ENCODE results near the gene C6orf132.

The C6orf132 gene

GRCh38 chr6:42138190-42138589 is 4.2 kb downstream of the C6orf132 start:
- TF ChIP-seq JUND (IDR thresholded peaks at IDR 0.05; ENCODE audit: low read depth): no peak
- no peak for DNase-seq (ENCODE audit: low read depth in 1 of 2, low spot score in 1 of 2)
- in situ Hi-C loops (cut with HindIII; ENCODE audit: low pct_unique_long_range_greater_than_20kb, low sequenced_read_pairs): no loop called here

GRCh38 chr6:42137194-42137753 is 5.1 kb downstream of the C6orf132 start:
- in situ Hi-C loops (cut with HindIII; ENCODE audit: low pct_unique_long_range_greater_than_20kb, low sequenced_read_pairs): no loop called here
- TF ChIP-seq JUND (IDR thresholded peaks at IDR 0.05; ENCODE audit: low read depth): no peak
- peak; percentile 64 to 87 for DNase-seq (ENCODE audit: low read depth in 1 of 2, low spot score in 1 of 2)

- TF ChIP-seq JUND (IDR thresholded peaks at IDR 0.05; ENCODE audit: low read depth): no peak
- no peak for DNase-seq (ENCODE audit: low read depth in 1 of 2, low spot score in 1 of 2)
- in situ Hi-C loops (cut with HindIII; ENCODE audit: low pct_unique_long_range_greater_than_20kb, low sequenced_read_pairs): no loop called here
Measured at GRCh38 chr6:42136508-42137193, 5.8 kb downstream of the C6orf132 start.

GRCh38 chr6:42135722-42136121 is 6.7 kb downstream of the C6orf132 start:
- no peak for DNase-seq (ENCODE audit: low read depth in 1 of 2, low spot score in 1 of 2)
- in situ Hi-C loops (cut with HindIII; ENCODE audit: low pct_unique_long_range_greater_than_20kb, low sequenced_read_pairs): no loop called here
- TF ChIP-seq JUND (IDR thresholded peaks at IDR 0.05; ENCODE audit: low read depth): no peak

GRCh38 chr6:42135161-42135560 is 7.3 kb downstream of the C6orf132 start:
- no peak for DNase-seq (ENCODE audit: low read depth in 1 of 2, low spot score in 1 of 2)
- in situ Hi-C loops (cut with HindIII; ENCODE audit: low pct_unique_long_range_greater_than_20kb, low sequenced_read_pairs): no loop called here
- TF ChIP-seq JUND (IDR thresholded peaks at IDR 0.05; ENCODE audit: low read depth): no peak

GRCh38 chr6:42133926-42134325 is 8.5 kb downstream of the C6orf132 start:
- DNase-seq (ENCODE audit: low read depth in 1 of 2, low spot score in 1 of 2): no peak
- in situ Hi-C loops (cut with HindIII; ENCODE audit: low pct_unique_long_range_greater_than_20kb, low sequenced_read_pairs): no loop called here
- no peak for TF ChIP-seq JUND (IDR thresholded peaks at IDR 0.05; ENCODE audit: low read depth)

GRCh38 chr6:42131531-42131930 is 10.9 kb downstream of the C6orf132 start:
- no peak for TF ChIP-seq JUND (IDR thresholded peaks at IDR 0.05; ENCODE audit: low read depth)
- DNase-seq (ENCODE audit: low read depth in 1 of 2, low spot score in 1 of 2): no peak
- in situ Hi-C loops (cut with HindIII; ENCODE audit: low pct_unique_long_range_greater_than_20kb, low sequenced_read_pairs): no loop called here

- in situ Hi-C loops (cut with HindIII; ENCODE audit: low pct_unique_long_range_greater_than_20kb, low sequenced_read_pairs): no loop called here
- no peak for DNase-seq (ENCODE audit: low read depth in 1 of 2, low spot score in 1 of 2)
- TF ChIP-seq JUND (IDR thresholded peaks at IDR 0.05; ENCODE audit: low read depth): no peak
Measured at GRCh38 chr6:42129360-42129676, 13.1 kb downstream of the C6orf132 start.

GRCh38 chr6:42128460-42129359 is 13.7 kb downstream of the C6orf132 start:
- in situ Hi-C loops (cut with HindIII; ENCODE audit: low pct_unique_long_range_greater_than_20kb, low sequenced_read_pairs): no loop called here
- peak in 1 of 2 experiments; percentile 87 for DNase-seq (ENCODE audit: low read depth in 1 of 2, low spot score in 1 of 2)
- TF ChIP-seq JUND (IDR thresholded peaks at IDR 0.05; ENCODE audit: low read depth): no peak

- in situ Hi-C loops (cut with HindIII; ENCODE audit: low pct_unique_long_range_greater_than_20kb, low sequenced_read_pairs): no loop called here
- DNase-seq (ENCODE audit: low read depth in 1 of 2, low spot score in 1 of 2): no peak
- no peak for TF ChIP-seq JUND (IDR thresholded peaks at IDR 0.05; ENCODE audit: low read depth)
Measured at GRCh38 chr6:42125663-42126062, 16.8 kb downstream of the C6orf132 start.

GRCh38 chr6:42125231-42125630 is 17.2 kb downstream of the C6orf132 start:
- no peak for DNase-seq (ENCODE audit: low read depth in 1 of 2, low spot score in 1 of 2)
- no peak for TF ChIP-seq JUND (IDR thresholded peaks at IDR 0.05; ENCODE audit: low read depth)
- in situ Hi-C loops (cut with HindIII; ENCODE audit: low pct_unique_long_range_greater_than_20kb, low sequenced_read_pairs): no loop called here

- in situ Hi-C loops (cut with HindIII; ENCODE audit: low pct_unique_long_range_greater_than_20kb, low sequenced_read_pairs): no loop called here
- DNase-seq (ENCODE audit: low read depth in 1 of 2, low spot score in 1 of 2): no peak
- no peak for TF ChIP-seq JUND (IDR thresholded peaks at IDR 0.05; ENCODE audit: low read depth)
Measured at GRCh38 chr6:42124223-42124836, 18.1 kb downstream of the C6orf132 start.
